Retinal pigment epithelial cell (primary cell): ENCODE data around the gene VSTM2L.

Source experiments
- DNase-seq: peaks from one replicate; pipeline ENCODE4 v3.0.0-alpha.2; 2010; ENCODE audit warnings: low read depth
- H3K4me3 ChIP-seq: 2 replicates; pipeline ENCODE4 v1.5.1; 2011; ENCODE audit warnings: mild to moderate bottlenecking, low read length, control low read depth, moderate library complexity
- TF ChIP-seq, protein P1 (sequence below): conservative IDR thresholded peaks from 2 replicates; pipeline ENCODE4 v1.5.1; 2011; ENCODE audit warnings: low read depth, low read length, control low read depth, inconsistent platforms

VSTM2L gene

DNA sequence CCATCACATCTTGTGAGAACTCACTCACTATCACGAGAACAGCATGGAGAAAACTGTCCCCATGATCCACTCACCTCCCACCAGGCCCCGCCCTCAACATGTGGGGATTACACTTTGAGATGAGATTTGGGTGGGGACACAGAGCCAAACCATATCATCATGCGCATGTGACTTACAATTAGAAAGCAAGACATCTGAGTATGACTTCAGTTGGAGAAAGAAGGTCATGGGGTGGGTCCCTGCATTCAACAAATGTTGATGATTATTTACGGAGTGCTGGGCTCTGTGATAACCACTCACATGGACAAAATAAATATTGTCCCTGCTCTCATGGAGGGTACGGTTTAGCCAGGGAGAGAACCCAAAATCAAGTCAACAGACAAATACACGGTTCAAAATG lies 37.9 kb downstream of the VSTM2L start:
- no peak for DNase-seq
- TF ChIP-seq, protein P1, sequence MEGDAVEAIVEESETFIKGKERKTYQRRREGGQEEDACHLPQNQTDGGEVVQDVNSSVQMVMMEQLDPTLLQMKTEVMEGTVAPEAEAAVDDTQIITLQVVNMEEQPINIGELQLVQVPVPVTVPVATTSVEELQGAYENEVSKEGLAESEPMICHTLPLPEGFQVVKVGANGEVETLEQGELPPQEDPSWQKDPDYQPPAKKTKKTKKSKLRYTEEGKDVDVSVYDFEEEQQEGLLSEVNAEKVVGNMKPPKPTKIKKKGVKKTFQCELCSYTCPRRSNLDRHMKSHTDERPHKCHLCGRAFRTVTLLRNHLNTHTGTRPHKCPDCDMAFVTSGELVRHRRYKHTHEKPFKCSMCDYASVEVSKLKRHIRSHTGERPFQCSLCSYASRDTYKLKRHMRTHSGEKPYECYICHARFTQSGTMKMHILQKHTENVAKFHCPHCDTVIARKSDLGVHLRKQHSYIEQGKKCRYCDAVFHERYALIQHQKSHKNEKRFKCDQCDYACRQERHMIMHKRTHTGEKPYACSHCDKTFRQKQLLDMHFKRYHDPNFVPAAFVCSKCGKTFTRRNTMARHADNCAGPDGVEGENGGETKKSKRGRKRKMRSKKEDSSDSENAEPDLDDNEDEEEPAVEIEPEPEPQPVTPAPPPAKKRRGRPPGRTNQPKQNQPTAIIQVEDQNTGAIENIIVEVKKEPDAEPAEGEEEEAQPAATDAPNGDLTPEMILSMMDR = no peak

DNA sequence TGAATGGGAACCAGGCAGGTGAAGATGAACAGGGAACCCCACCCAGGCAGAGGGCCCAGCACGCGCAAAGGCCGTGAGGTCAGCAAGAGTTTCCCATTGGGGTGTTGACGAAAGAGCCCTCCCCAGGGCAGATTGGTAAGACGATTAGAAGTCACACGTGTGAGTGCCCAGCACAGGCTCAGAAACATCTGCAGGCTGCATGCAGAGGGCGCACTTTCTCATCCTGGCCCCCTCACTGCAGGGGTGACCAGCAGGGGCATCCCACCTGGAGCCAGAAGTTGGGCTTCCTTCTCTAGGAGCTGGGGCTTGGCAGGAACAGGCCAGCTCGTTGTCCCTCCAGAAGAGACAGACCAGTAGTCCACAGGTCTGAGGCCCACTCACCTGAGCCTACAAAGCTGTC lies 38.4 kb downstream of the VSTM2L start:
- TF ChIP-seq, protein P1 = peak; percentile 54
- H3K4me3 ChIP-seq = no peak overlapping the region
- no peak for DNase-seq

More for the DNA sequence above, 37.9 kb downstream of the VSTM2L start:
- no peak overlapping the region for H3K4me3 ChIP-seq

DNA sequence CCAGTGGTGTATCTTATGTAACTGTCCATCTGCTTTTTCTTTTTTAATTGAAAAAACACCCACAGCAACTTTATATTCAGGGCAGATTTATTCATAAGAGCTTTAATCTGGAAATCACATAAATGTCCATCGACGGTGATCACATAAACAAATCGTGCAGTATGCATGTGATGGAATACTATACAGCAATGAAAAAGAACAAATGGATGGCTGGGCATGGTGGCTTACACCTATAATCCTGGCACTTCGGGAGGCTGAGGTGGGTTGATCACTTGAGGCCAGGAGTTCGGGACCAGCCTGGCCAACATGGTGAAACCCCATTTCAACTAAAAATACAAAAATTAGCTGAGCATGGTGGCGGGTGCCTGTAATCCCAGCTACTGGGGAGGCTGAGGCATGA lies 39.1 kb downstream of the VSTM2L start:
- TF ChIP-seq, protein P1 = no peak
- no peak overlapping the region for H3K4me3 ChIP-seq
- no peak for DNase-seq

DNA sequence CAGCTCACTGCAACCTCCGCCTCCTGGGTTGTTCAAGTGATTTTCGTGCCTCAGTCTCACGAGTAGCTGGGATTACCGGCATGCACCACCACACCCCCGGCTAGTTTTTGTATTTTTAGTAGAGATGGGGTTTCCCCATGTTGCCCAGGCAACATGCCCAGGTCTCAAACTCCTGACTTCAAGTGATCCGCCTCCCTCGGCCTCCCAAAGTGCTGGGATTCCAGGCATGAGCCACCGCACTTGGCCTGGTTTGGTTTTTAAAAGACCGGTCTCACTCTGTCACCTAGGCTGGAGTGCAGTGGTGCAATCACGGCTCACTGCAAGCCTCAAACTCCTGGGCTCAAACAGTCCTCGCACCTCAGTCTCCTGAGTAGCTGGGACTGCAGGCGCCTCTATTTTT lies 40.1 kb downstream of the VSTM2L start:
- TF ChIP-seq, protein P1 = no peak
- H3K4me3 ChIP-seq = no peak overlapping the region
- no peak for DNase-seq

DNA sequence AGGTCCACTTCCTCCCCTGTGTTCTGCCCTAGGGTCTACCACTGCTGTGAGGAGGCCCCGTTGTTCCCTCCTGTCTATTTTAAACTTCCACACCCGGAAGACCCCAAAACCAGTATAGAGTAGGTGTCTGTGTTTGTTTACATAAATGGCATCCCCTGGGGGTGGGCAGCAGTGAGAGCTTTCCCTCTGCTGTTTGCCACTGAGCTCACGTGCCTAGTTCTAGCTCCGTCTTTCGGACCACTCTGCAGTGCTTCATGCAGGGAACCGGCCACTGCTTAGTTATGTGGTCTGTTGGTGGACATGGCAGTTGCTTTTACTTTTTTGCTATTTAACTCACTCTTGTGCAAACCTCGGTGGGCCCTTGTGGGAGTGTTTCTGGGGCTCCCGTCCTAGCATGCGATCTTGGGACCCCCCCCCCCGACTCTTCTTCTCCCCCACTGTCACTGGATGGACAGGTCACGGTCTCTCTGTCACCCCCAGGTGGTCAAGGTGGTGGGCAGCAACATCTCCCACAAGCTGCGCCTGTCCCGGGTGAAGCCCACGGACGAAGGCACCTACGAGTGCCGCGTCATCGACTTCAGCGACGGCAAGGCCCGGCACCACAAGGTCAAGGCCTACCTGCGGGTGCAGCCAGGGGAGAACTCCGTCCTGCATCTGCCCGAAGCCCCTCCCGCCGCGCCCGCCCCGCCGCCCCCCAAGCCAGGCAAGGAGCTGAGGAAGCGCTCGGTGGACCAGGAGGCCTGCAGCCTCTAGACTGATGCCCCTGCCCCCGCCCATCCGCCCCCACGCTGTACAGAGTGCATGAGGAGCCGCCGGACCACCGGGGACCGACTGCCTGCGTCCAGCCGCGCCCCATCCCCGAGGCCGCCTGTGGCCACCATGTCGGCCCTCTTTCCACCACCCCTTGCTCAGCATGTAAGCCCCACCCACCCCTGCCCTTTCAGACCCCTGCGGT lies 40.9 kb downstream of the VSTM2L start:
- DNase-seq = no peak
- no peak overlapping the region for H3K4me3 ChIP-seq
- TF ChIP-seq, protein P1 = peak; percentile 14

DNA sequence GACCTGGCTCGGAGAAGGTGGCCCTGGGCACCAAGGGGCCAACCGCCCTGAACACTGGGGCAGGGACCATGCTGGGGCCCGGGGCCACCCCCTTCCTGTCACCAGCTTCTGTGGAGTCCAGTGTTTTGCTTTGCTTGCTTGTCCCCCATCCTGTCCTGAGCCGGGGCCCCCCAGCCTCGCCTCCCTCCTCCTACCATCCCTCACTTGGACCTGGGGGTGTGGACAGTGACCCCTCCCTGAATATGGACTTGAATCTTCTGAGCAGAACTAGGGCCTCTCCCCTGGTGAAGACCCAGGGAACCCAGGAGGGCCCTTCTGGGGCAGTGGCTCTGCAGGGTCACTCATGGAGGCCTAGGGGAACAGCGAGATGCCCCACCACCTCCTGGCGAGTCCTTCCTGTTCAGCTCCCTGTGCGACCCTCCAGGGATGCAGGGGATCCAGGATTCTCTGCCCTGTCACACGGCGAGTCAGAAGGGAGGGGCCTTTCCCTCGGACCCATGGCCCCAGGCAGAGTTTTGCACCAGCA lies 41.6 kb downstream of the VSTM2L start:
- no peak overlapping the region for H3K4me3 ChIP-seq
- TF ChIP-seq, protein P1 = no peak
- DNase-seq = no peak
